ENCODE results near the gene SEMA3E.

The SEMA3E gene

GRCh38 chr7:83492802-83493201 is 156.1 kb downstream of the SEMA3E start:
- H3K9me2 ChIP-seq (ENCODE audit: low read depth, low read length): no peaks in the 10 kb centered on the region
- TF ChIP-seq CTCF (IDR thresholded peaks at IDR 0.05; ENCODE audit: low read length) (no peak), EZH2 (IDR thresholded peaks at IDR 0.05; ENCODE audit: borderline replicate concordance, low read length) (no peak)
- no peaks in the 10 kb centered on the region for H3K79me2 ChIP-seq (ENCODE audit: insufficient read depth, low read length)
- no peaks in the 10 kb centered on the region for H4K20me1 ChIP-seq (ENCODE audit: insufficient read depth, low read length)
- no peaks in the 10 kb centered on the region for H3K4me1 ChIP-seq (ENCODE audit: insufficient read depth, low read length, severe bottlenecking)
- no peaks in the 10 kb centered on the region for H3F3A ChIP-seq (ENCODE audit: insufficient read depth, low read length)
- no peaks in the 10 kb centered on the region for H3K27me3 ChIP-seq (ENCODE audit: insufficient read depth, low read length)
- no peak overlapping the region for H3K9ac ChIP-seq (ENCODE audit: low read length)
- no peak overlapping the region for H2AFZ ChIP-seq (ENCODE audit: low read length)
- no peak overlapping the region for H3K27ac ChIP-seq (ENCODE audit: low read depth, low read length, poor library complexity, severe bottlenecking)
- no peak overlapping the region for H3K4me3 ChIP-seq (ENCODE audit: low read depth, low read length, poor library complexity, severe bottlenecking)
- H3K4me2 ChIP-seq (ENCODE audit: low read length): no peak overlapping the region
- no peaks in the 10 kb centered on the region for H3K36me3 ChIP-seq (ENCODE audit: insufficient read depth, low read length)
- H3K9me3 ChIP-seq (ENCODE audit: low read length): no peaks in the 10 kb centered on the region

- H3K4me3 ChIP-seq (ENCODE audit: low read depth, low read length, poor library complexity, severe bottlenecking): no peak overlapping the region
- TF ChIP-seq CTCF (IDR thresholded peaks at IDR 0.05; ENCODE audit: low read length) (no peak), EZH2 (IDR thresholded peaks at IDR 0.05; ENCODE audit: borderline replicate concordance, low read length) (no peak)
- no peak overlapping the region for H3K9ac ChIP-seq (ENCODE audit: low read length)
- H3K79me2 ChIP-seq (ENCODE audit: insufficient read depth, low read length): no peaks in the 10 kb centered on the region
- no peaks in the 10 kb centered on the region for H3K4me1 ChIP-seq (ENCODE audit: insufficient read depth, low read length, severe bottlenecking)
- no peaks in the 10 kb centered on the region for H3K36me3 ChIP-seq (ENCODE audit: insufficient read depth, low read length)
- H3K9me3 ChIP-seq (ENCODE audit: low read length): no peaks in the 10 kb centered on the region
- no peaks in the 10 kb centered on the region for H3F3A ChIP-seq (ENCODE audit: insufficient read depth, low read length)
- H3K27me3 ChIP-seq (ENCODE audit: insufficient read depth, low read length): no peaks in the 10 kb centered on the region
- H3K4me2 ChIP-seq (ENCODE audit: low read length): no peak overlapping the region
- H4K20me1 ChIP-seq (ENCODE audit: insufficient read depth, low read length): no peaks in the 10 kb centered on the region
- no peak overlapping the region for H2AFZ ChIP-seq (ENCODE audit: low read length)
- no peaks in the 10 kb centered on the region for H3K9me2 ChIP-seq (ENCODE audit: low read depth, low read length)
- H3K27ac ChIP-seq (ENCODE audit: low read depth, low read length, poor library complexity, severe bottlenecking): no peak overlapping the region
Measured at GRCh38 chr7:83487801-83488200, 161.1 kb downstream of the SEMA3E start.

GRCh38 chr7:83486957-83487356 is 162.0 kb downstream of the SEMA3E start:
- TF ChIP-seq EZH2 (IDR thresholded peaks at IDR 0.05; ENCODE audit: borderline replicate concordance, low read length) (no peak), CTCF (IDR thresholded peaks at IDR 0.05; ENCODE audit: low read length) (no peak)
- no peak overlapping the region for H3K27ac ChIP-seq (ENCODE audit: low read depth, low read length, poor library complexity, severe bottlenecking)
- no peaks in the 10 kb centered on the region for H4K20me1 ChIP-seq (ENCODE audit: insufficient read depth, low read length)
- no peaks in the 10 kb centered on the region for H3K9me2 ChIP-seq (ENCODE audit: low read depth, low read length)
- H2AFZ ChIP-seq (ENCODE audit: low read length): no peak overlapping the region
- H3K4me2 ChIP-seq (ENCODE audit: low read length): no peak overlapping the region
- H3K9me3 ChIP-seq (ENCODE audit: low read length): no peaks in the 10 kb centered on the region
- H3K9ac ChIP-seq (ENCODE audit: low read length): no peak overlapping the region
- H3K4me3 ChIP-seq (ENCODE audit: low read depth, low read length, poor library complexity, severe bottlenecking): no peak overlapping the region
- H3F3A ChIP-seq (ENCODE audit: insufficient read depth, low read length): no peaks in the 10 kb centered on the region
- H3K79me2 ChIP-seq (ENCODE audit: insufficient read depth, low read length): no peaks in the 10 kb centered on the region
- no peaks in the 10 kb centered on the region for H3K4me1 ChIP-seq (ENCODE audit: insufficient read depth, low read length, severe bottlenecking)
- no peaks in the 10 kb centered on the region for H3K27me3 ChIP-seq (ENCODE audit: insufficient read depth, low read length)
- no peaks in the 10 kb centered on the region for H3K36me3 ChIP-seq (ENCODE audit: insufficient read depth, low read length)

All from OCI-LY1 (cell line).